HEK293 (cell line): ENCODE measurements around the gene CIRBP.

Source experiments
- BCL11B ChIP-seq: fragments of 450-650 bp; formaldehyde crosslinking; IDR thresholded peaks from 2 replicates; pipeline ENCODE4 v1.5.1; 2016; ENCODE audit warnings: low read depth, missing biosample characterization, missing genetic modification characterization
- FEZF1 ChIP-seq: fragments of 450-650 bp; formaldehyde crosslinking; IDR thresholded peaks from 2 replicates; pipeline ENCODE4 v1.5.1; 2016; ENCODE audit warnings: missing biosample characterization, missing genetic modification characterization
- KLF7 ChIP-seq: fragments of 450-650 bp; formaldehyde crosslinking; IDR thresholded peaks from 2 replicates; pipeline ENCODE4 v1.5.1; 2016; ENCODE audit warnings: missing biosample characterization, missing genetic modification characterization, borderline replicate concordance
- KLF8 ChIP-seq: fragments of 450-650 bp; formaldehyde crosslinking; IDR thresholded peaks from 2 replicates; pipeline ENCODE4 v1.5.1; 2016; ENCODE audit warnings: missing biosample characterization, missing genetic modification characterization
- MEIS1 ChIP-seq: sonication (generic); formaldehyde crosslinking; IDR thresholded peaks from 2 replicates; pipeline ENCODE4 v1.8.1; 2022; ENCODE audit warnings: missing genetic modification reagents, mild to moderate bottlenecking, borderline replicate concordance
- OVOL3 ChIP-seq: fragments of 450-650 bp; formaldehyde crosslinking; IDR thresholded peaks from 2 replicates; pipeline ENCODE4 v1.5.1; 2016; ENCODE audit warnings: missing biosample characterization, missing genetic modification characterization
- ZBTB20 ChIP-seq: fragments of 450-650 bp; formaldehyde crosslinking; IDR thresholded peaks from 2 replicates; pipeline ENCODE4 v1.5.1; 2016; ENCODE audit warnings: missing biosample characterization, missing genetic modification characterization
- ZFP41 ChIP-seq: fragments of 450-650 bp; formaldehyde crosslinking; IDR thresholded peaks from 2 replicates; pipeline ENCODE4 v1.5.1; 2016; ENCODE audit warnings: missing biosample characterization, missing genetic modification characterization, borderline replicate concordance
- ZNF223 ChIP-seq: fragments of 450-650 bp; formaldehyde crosslinking; IDR thresholded peaks from 2 replicates; pipeline ENCODE4 v1.5.1; 2016; ENCODE audit warnings: missing biosample characterization, missing genetic modification characterization
- ZNF24 ChIP-seq: fragments of 450-650 bp; formaldehyde crosslinking; IDR thresholded peaks from 2 replicates; pipeline ENCODE4 v1.5.1; 2016; ENCODE audit warnings: missing biosample characterization, missing genetic modification characterization
- ZNF274 ChIP-seq, 2 experiments: fragments of 200-500 bp in 1 of 2; fragments of 450-650 bp in 1 of 2; sonication (Bioruptor generic) in 1 of 2; formaldehyde crosslinking in 1 of 2; IDR thresholded peaks; 2 replicates each; pipeline versions ENCODE4 v1.5.1 to v1.6.1; 2014 to 2016; ENCODE audit warnings: borderline replicate concordance in 1 of 2, inconsistent platforms in 1 of 2, low read length in 1 of 2, missing biosample characterization in 1 of 2, missing genetic modification characterization in 1 of 2
- ZNF335 ChIP-seq: fragments of 450-650 bp; formaldehyde crosslinking; conservative IDR thresholded peaks from 2 replicates; pipeline ENCODE4 v1.5.1; 2016; ENCODE audit warnings: missing biosample characterization, missing genetic modification characterization
- ZNF398 ChIP-seq: fragments of 450-650 bp; formaldehyde crosslinking; IDR thresholded peaks from 2 replicates; pipeline ENCODE4 v1.5.1; 2017; ENCODE audit warnings: missing biosample characterization, missing genetic modification characterization
- ZNF501 ChIP-seq: fragments of 450-650 bp; formaldehyde crosslinking; IDR thresholded peaks from 2 replicates; pipeline ENCODE4 v1.5.1; 2016; ENCODE audit warnings: missing biosample characterization, missing genetic modification characterization
- ZNF514 ChIP-seq: fragments of 450-650 bp; formaldehyde crosslinking; IDR thresholded peaks from 2 replicates; pipeline ENCODE4 v1.5.1; 2016; ENCODE audit warnings: missing biosample characterization, missing genetic modification characterization
- ZNF544 ChIP-seq: fragments of 450-650 bp; formaldehyde crosslinking; IDR thresholded peaks from 2 replicates; pipeline ENCODE4 v1.5.0; 2017; ENCODE audit warnings: missing biosample characterization, missing genetic modification characterization
- ZNF561 ChIP-seq: fragments of 450-650 bp; IDR thresholded peaks from 2 replicates; pipeline ENCODE4 v1.5.1; 2018; ENCODE audit warnings: missing biosample characterization, missing genetic modification characterization, borderline replicate concordance
- ZNF626 ChIP-seq: fragments of 450-650 bp; sonication (Bioruptor Pico); formaldehyde crosslinking; IDR thresholded peaks from 2 replicates; pipeline ENCODE4 v1.5.1; 2018; ENCODE audit warnings: missing biosample characterization, missing genetic modification characterization, inconsistent platforms
- ZNF629 ChIP-seq: fragments of 450-650 bp; formaldehyde crosslinking; IDR thresholded peaks from 2 replicates; pipeline ENCODE4 v1.5.1; 2017; ENCODE audit warnings: missing biosample characterization, missing genetic modification characterization
- ZNF677 ChIP-seq: fragments of 450-650 bp; IDR thresholded peaks from 2 replicates; pipeline ENCODE4 v1.5.0; 2018; ENCODE audit warnings: missing biosample characterization, mild to moderate bottlenecking, missing genetic modification characterization, moderate library complexity
- ZNF692 ChIP-seq: fragments of 450-650 bp; formaldehyde crosslinking; IDR thresholded peaks from 2 replicates; pipeline ENCODE4 v1.5.1; 2016; ENCODE audit warnings: missing biosample characterization, missing genetic modification characterization
- ZNF707 ChIP-seq: fragments of 450-650 bp; formaldehyde crosslinking; IDR thresholded peaks from 2 replicates; pipeline ENCODE4 v1.5.1; 2016; ENCODE audit warnings: missing biosample characterization, missing genetic modification characterization
- ZNF785 ChIP-seq: fragments of 450-650 bp; formaldehyde crosslinking; IDR thresholded peaks from 2 replicates; pipeline ENCODE4 v1.5.1; 2016; ENCODE audit warnings: missing biosample characterization, missing genetic modification characterization
- TF ChIP-seq, protein P1 (sequence below): fragments of 450-650 bp; formaldehyde crosslinking; conservative IDR thresholded peaks from 2 replicates; pipeline ENCODE4 v1.5.1; 2016; ENCODE audit warnings: low read depth, missing biosample characterization, missing genetic modification characterization
- TF ChIP-seq, protein P2 (sequence below): fragments of 450-650 bp; formaldehyde crosslinking; IDR thresholded peaks from 2 replicates; pipeline ENCODE4 v1.5.1; 2017; ENCODE audit warnings: missing biosample characterization, missing genetic modification characterization
- TF ChIP-seq, protein P3 (sequence below): fragments of 450-650 bp; formaldehyde crosslinking; IDR thresholded peaks from 2 replicates; pipeline ENCODE4 v1.5.1; 2016; ENCODE audit warnings: missing biosample characterization, missing genetic modification characterization

CIRBP gene

GRCh38 chr19:1259206-1259875, 9.8 kb upstream of the CIRBP start (continued):
- TF ChIP-seq ZNF677 (no peak), ZNF514 (no peak), ZNF544 (tag by site-specific recombination) (no peak), ZNF561 (tag by site-specific recombination) (peak; percentile 14; the same call in 1 of the 2 replicates), ZNF335 (peak; percentile 99), ZNF626 (tag by site-specific recombination) (no peak), BCL11B (peak; percentile 19; the same call in 1 of the 2 replicates), ZNF223 (tag by site-specific recombination) (no peak), OVOL3 (tag by site-specific recombination) (no peak), FEZF1 (tag by site-specific recombination) (no peak), ZNF274 (IDR thresholded peaks at IDR 0.05; ENCODE audit: low read length) (no peak), ZNF274 (tag by site-specific recombination; IDR thresholded peaks at IDR 0.05; ENCODE audit: borderline replicate concordance) (no peak), KLF8 (tag by site-specific recombination) (peak; percentile 95), ZNF501 (no peak; the same call in 1 of the 2 replicates), ZNF692 (no peak), ZFP41 (tag by site-specific recombination) (no peak), KLF7 (peak; percentile 46; the same call in 1 of the 2 replicates), ZNF707 (tag by site-specific recombination) (no peak), ZNF629 (tag by site-specific recombination) (peak; percentile 50; the same call in 1 of the 2 replicates), ZNF24 (tag by site-specific recombination) (no peak; the same call in 1 of the 2 replicates), ZNF785 (no peak), MEIS1 (no peak), ZBTB20 (peak; percentile 49; the same call in 1 of the 2 replicates), ZNF398 (tag by site-specific recombination) (no peak; the same call in 1 of the 2 replicates)
- TF ChIP-seq, protein P1, sequence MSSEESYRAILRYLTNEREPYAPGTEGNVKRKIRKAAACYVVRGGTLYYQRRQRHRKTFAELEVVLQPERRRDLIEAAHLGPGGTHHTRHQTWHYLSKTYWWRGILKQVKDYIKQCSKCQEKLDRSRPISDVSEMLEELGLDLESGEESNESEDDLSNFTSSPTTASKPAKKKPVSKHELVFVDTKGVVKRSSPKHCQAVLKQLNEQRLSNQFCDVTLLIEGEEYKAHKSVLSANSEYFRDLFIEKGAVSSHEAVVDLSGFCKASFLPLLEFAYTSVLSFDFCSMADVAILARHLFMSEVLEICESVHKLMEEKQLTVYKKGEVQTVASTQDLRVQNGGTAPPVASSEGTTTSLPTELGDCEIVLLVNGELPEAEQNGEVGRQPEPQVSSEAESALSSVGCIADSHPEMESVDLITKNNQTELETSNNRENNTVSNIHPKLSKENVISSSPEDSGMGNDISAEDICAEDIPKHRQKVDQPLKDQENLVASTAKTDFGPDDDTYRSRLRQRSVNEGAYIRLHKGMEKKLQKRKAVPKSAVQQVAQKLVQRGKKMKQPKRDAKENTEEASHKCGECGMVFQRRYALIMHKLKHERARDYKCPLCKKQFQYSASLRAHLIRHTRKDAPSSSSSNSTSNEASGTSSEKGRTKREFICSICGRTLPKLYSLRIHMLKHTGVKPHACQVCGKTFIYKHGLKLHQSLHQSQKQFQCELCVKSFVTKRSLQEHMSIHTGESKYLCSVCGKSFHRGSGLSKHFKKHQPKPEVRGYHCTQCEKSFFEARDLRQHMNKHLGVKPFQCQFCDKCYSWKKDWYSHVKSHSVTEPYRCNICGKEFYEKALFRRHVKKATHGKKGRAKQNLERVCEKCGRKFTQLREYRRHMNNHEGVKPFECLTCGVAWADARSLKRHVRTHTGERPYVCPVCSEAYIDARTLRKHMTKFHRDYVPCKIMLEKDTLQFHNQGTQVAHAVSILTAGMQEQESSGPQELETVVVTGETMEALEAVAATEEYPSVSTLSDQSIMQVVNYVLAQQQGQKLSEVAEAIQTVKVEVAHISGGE (tag by site-specific recombination) = peak; percentile 83
- TF ChIP-seq, protein P2, sequence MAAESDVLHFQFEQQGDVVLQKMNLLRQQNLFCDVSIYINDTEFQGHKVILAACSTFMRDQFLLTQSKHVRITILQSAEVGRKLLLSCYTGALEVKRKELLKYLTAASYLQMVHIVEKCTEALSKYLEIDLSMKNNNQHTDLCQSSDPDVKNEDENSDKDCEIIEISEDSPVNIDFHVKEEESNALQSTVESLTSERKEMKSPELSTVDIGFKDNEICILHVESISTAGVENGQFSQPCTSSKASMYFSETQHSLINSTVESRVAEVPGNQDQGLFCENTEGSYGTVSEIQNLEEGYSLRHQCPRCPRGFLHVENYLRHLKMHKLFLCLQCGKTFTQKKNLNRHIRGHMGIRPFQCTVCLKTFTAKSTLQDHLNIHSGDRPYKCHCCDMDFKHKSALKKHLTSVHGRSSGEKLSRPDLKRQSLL (tag by site-specific recombination) = no peak
- TF ChIP-seq, protein P3, sequence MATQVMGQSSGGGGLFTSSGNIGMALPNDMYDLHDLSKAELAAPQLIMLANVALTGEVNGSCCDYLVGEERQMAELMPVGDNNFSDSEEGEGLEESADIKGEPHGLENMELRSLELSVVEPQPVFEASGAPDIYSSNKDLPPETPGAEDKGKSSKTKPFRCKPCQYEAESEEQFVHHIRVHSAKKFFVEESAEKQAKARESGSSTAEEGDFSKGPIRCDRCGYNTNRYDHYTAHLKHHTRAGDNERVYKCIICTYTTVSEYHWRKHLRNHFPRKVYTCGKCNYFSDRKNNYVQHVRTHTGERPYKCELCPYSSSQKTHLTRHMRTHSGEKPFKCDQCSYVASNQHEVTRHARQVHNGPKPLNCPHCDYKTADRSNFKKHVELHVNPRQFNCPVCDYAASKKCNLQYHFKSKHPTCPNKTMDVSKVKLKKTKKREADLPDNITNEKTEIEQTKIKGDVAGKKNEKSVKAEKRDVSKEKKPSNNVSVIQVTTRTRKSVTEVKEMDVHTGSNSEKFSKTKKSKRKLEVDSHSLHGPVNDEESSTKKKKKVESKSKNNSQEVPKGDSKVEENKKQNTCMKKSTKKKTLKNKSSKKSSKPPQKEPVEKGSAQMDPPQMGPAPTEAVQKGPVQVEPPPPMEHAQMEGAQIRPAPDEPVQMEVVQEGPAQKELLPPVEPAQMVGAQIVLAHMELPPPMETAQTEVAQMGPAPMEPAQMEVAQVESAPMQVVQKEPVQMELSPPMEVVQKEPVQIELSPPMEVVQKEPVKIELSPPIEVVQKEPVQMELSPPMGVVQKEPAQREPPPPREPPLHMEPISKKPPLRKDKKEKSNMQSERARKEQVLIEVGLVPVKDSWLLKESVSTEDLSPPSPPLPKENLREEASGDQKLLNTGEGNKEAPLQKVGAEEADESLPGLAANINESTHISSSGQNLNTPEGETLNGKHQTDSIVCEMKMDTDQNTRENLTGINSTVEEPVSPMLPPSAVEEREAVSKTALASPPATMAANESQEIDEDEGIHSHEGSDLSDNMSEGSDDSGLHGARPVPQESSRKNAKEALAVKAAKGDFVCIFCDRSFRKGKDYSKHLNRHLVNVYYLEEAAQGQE (tag by site-specific recombination) = no peak
